ENCODE results near the gene RIPK1.

DNA sequence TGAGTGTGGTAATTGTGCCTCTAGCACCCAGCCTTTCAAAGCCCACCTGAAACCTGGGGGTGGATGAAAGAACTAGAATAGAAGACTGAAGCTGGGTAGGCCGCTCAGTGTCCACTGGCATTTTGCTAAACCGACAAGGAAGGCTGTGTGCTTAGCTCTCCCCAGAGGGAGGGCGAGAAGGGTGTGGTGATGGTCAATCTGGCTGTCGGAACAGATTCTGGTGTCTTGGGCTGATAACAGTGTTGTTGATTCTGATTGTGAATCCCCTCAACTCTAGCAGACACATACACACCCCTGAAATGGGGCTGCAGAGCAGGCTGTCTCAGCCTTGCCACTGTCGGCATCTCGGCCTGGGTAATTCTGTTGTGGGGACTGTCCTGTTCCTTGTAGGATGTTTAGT is 46.1 kb downstream of the RIPK1 start:
- TF ChIP-seq, protein P1, sequence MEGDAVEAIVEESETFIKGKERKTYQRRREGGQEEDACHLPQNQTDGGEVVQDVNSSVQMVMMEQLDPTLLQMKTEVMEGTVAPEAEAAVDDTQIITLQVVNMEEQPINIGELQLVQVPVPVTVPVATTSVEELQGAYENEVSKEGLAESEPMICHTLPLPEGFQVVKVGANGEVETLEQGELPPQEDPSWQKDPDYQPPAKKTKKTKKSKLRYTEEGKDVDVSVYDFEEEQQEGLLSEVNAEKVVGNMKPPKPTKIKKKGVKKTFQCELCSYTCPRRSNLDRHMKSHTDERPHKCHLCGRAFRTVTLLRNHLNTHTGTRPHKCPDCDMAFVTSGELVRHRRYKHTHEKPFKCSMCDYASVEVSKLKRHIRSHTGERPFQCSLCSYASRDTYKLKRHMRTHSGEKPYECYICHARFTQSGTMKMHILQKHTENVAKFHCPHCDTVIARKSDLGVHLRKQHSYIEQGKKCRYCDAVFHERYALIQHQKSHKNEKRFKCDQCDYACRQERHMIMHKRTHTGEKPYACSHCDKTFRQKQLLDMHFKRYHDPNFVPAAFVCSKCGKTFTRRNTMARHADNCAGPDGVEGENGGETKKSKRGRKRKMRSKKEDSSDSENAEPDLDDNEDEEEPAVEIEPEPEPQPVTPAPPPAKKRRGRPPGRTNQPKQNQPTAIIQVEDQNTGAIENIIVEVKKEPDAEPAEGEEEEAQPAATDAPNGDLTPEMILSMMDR (IDR thresholded peaks at IDR 0.05), result no peak
- no peak for TF ChIP-seq POLR2A (IDR thresholded peaks at IDR 0.05)

All from thyroid gland (tissue), 4 donors.